KMS-11 (cell line): ENCODE results near the gene PARD3B.

Source experiments
- H2AFZ ChIP-seq: fragments of 200-600 bp; sonication (generic); 2 replicates; pipeline ENCODE4 v1.6.1; 2016; ENCODE audit warnings: antibody characterized with exemption, mixed run types, low read depth
- H3K27ac ChIP-seq: fragments of 200-600 bp; sonication (generic); 2 replicates; pipeline ENCODE4 v1.6.1; 2016; ENCODE audit warnings: mild to moderate bottlenecking, mixed run types
- H3K27me3 ChIP-seq: fragments of 200-600 bp; sonication (generic); 2 replicates; pipeline ENCODE4 v1.6.1; 2017; ENCODE audit warnings: mild to moderate bottlenecking, low read depth, mixed run types, moderate library complexity; ENCODE audit not compliant: insufficient read depth
- H3K36me3 ChIP-seq: fragments of 200-600 bp; sonication (generic); 2 replicates; pipeline ENCODE4 v1.6.1; 2017; ENCODE audit warnings: mild to moderate bottlenecking, mixed run types; ENCODE audit not compliant: insufficient read depth
- H3K4me1 ChIP-seq: fragments of 200-600 bp; sonication (generic); 2 replicates; pipeline ENCODE4 v1.6.1; 2016; ENCODE audit warnings: mild to moderate bottlenecking, low read depth, mixed run types; ENCODE audit not compliant: poor library complexity, severe bottlenecking
- H3K4me2 ChIP-seq: fragments of 200-600 bp; sonication (generic); 2 replicates; pipeline ENCODE4 v1.7.0; 2016; ENCODE audit warnings: mild to moderate bottlenecking, mixed run types
- H3K4me3 ChIP-seq: fragments of 200-600 bp; sonication (generic); IDR thresholded peaks from 2 replicates; pipeline ENCODE4 v1.6.1; 2017; ENCODE audit warnings: low read depth, low read length, mixed read lengths; ENCODE audit not compliant: insufficient read depth
- H3K79me2 ChIP-seq: fragments of 200-600 bp; sonication (generic); 2 replicates; pipeline ENCODE4 v1.6.1; 2016; ENCODE audit warnings: low read depth, mixed run types; ENCODE audit not compliant: insufficient read depth
- H3K9ac ChIP-seq: fragments of 200-600 bp; sonication (generic); 2 replicates; pipeline ENCODE4 v1.6.1; 2016; ENCODE audit warnings: mild to moderate bottlenecking, mixed run types
- H4K20me1 ChIP-seq: fragments of 200-600 bp; sonication (generic); 2 replicates; pipeline ENCODE4 v1.6.1; 2016; ENCODE audit warnings: mild to moderate bottlenecking, mixed run types; ENCODE audit not compliant: insufficient read depth
- TF ChIP-seq, protein P1 (sequence below): fragments of 200-600 bp; sonication (generic); conservative IDR thresholded peaks from 2 replicates; pipeline ENCODE4 v1.6.1; 2017; ENCODE audit warnings: low read depth, mild to moderate bottlenecking, antibody characterized with exemption, low read length, moderate library complexity, mixed read lengths

PARD3B gene

GRCh38 chr2:205607146-205607545 is 1061.9 kb downstream of the PARD3B start:
- no peaks in the 10 kb centered on the region for H3K27me3 ChIP-seq
- H3K27ac ChIP-seq: no peak overlapping the region
- no peak overlapping the region for H3K9ac ChIP-seq
- TF ChIP-seq, protein P1, sequence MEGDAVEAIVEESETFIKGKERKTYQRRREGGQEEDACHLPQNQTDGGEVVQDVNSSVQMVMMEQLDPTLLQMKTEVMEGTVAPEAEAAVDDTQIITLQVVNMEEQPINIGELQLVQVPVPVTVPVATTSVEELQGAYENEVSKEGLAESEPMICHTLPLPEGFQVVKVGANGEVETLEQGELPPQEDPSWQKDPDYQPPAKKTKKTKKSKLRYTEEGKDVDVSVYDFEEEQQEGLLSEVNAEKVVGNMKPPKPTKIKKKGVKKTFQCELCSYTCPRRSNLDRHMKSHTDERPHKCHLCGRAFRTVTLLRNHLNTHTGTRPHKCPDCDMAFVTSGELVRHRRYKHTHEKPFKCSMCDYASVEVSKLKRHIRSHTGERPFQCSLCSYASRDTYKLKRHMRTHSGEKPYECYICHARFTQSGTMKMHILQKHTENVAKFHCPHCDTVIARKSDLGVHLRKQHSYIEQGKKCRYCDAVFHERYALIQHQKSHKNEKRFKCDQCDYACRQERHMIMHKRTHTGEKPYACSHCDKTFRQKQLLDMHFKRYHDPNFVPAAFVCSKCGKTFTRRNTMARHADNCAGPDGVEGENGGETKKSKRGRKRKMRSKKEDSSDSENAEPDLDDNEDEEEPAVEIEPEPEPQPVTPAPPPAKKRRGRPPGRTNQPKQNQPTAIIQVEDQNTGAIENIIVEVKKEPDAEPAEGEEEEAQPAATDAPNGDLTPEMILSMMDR: no peak
- no peaks in the 10 kb centered on the region for H3K4me1 ChIP-seq
- no peak overlapping the region for H3K4me3 ChIP-seq
- H3K79me2 ChIP-seq: no peaks in the 10 kb centered on the region
- no peak overlapping the region for H3K4me2 ChIP-seq
- no peaks in the 10 kb centered on the region for H3K36me3 ChIP-seq
- H2AFZ ChIP-seq: no peak overlapping the region
- no peaks in the 10 kb centered on the region for H4K20me1 ChIP-seq

DNA sequence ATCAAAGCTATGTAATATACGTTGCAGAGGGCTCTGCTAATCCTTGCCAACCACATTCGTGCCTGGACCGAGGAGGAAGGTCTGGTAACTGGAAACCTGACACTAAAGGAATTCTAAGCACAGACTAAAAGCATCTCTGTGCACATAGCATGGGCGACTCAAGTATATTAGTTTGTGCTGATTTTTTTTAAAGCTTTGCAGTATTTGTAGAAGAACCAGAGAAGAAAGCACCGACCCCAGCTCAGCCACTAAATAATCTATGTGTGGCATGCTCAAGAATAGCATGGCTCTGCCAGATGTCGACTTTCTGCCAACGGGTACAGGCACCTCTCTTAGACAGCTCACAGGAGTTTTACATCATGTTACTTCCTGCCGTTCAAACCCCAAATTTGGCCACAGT is 1063.8 kb downstream of the PARD3B start:
- no peaks in the 10 kb centered on the region for H3K79me2 ChIP-seq
- no peak overlapping the region for H2AFZ ChIP-seq
- H3K36me3 ChIP-seq: no peaks in the 10 kb centered on the region
- TF ChIP-seq, protein P1: no peak
- no peaks in the 10 kb centered on the region for H4K20me1 ChIP-seq
- H3K4me3 ChIP-seq: no peak overlapping the region
- no peak overlapping the region for H3K27ac ChIP-seq
- no peaks in the 10 kb centered on the region for H3K27me3 ChIP-seq
- no peak overlapping the region for H3K9ac ChIP-seq
- H3K4me1 ChIP-seq: no peaks in the 10 kb centered on the region
- no peak overlapping the region for H3K4me2 ChIP-seq

- H3K9ac ChIP-seq: no peak overlapping the region
- no peaks in the 10 kb centered on the region for H3K79me2 ChIP-seq
- no peak overlapping the region for H3K4me3 ChIP-seq
- TF ChIP-seq, protein P1: no peak
- H3K4me2 ChIP-seq: no peak overlapping the region
- H3K36me3 ChIP-seq: no peaks in the 10 kb centered on the region
- H3K27ac ChIP-seq: no peak overlapping the region
- no peaks in the 10 kb centered on the region for H3K4me1 ChIP-seq
- no peak overlapping the region for H2AFZ ChIP-seq
- no peaks in the 10 kb centered on the region for H3K27me3 ChIP-seq
- H4K20me1 ChIP-seq: no peaks in the 10 kb centered on the region
Measured at GRCh38 chr2:205610437-205610836, 1065.2 kb downstream of the PARD3B start.

DNA sequence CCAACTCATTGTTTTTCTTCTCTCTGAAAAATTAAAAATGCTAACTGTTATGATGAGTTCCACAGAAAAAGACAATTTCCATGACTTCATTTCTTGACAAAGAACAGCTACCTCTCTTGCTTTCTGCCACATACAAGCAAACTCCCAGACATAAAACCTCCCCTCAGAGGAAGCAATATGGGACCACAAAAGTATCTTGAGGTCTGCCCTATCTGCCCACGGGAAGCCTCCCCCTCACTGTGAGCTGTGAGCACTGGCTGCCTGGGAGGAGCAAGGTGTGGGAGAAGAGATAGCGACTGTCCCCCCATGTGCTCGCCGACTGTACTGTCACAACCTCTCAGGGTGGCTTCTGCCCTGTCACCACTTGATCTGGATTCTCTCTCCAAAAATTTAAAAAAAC is 1067.4 kb downstream of the PARD3B start:
- Histone ChIP-seq H4K20me1 (no peaks in the 10 kb centered on the region), H3K4me3 (no peak overlapping the region), H3K27me3 (no peaks in the 10 kb centered on the region), H3K27ac (no peak overlapping the region), H3K79me2 (no peaks in the 10 kb centered on the region), H2AFZ (no peak overlapping the region), H3K9ac (no peak overlapping the region), H3K4me2 (no peak overlapping the region), H3K36me3 (no peaks in the 10 kb centered on the region), H3K4me1 (no peaks in the 10 kb centered on the region)
- TF ChIP-seq, protein P1: no peak
